Kidney (tissue), 22 donors: ENCODE results near the gene LAMB2. TPM values are rescaled to one million over a fixed set of nuclear protein-coding genes. Genes with fewer than 3 reads are reported as not detected.

Experiments used
- DNase-seq, 5 donors: peaks; one replicate each; pipeline ENCODE4 v3.0.0-alpha.2; 2013 to 2020
- FAIRE-seq: peaks from 2 replicates; lab custom pipeline; 2012; peaks lifted over from hg19 to GRCh38; lab: Jason Lieb, UNC
- H3K27ac ChIP-seq, 2 donors: one replicate each; pipeline ENCODE4 v1.7.0; 2013; ENCODE audit warnings: low read depth in 2 of 2, low read length in 2 of 2, inconsistent platforms in 1 of 2
- H3K27me3 ChIP-seq: one replicate; pipeline ENCODE4 v1.7.1; 2013; ENCODE audit warnings: low read length, inconsistent platforms; ENCODE audit not compliant: control insufficient read depth, insufficient read depth
- H3K36me3 ChIP-seq, 3 donors: one replicate each; pipeline versions ENCODE4 v1.7.0 to v1.7.1; 2013; ENCODE audit warnings: low read length in 3 of 3, control low read depth in 1 of 3, inconsistent platforms in 1 of 3; ENCODE audit not compliant: insufficient read depth in 3 of 3, control insufficient read depth in 2 of 3
- H3K4me1 ChIP-seq, 3 donors: one replicate each; pipeline versions ENCODE4 v1.7.0 to v1.7.1; 2013; ENCODE audit warnings: low read length in 3 of 3, inconsistent platforms in 1 of 3, low read depth in 1 of 3; ENCODE audit not compliant: control insufficient read depth in 2 of 3, insufficient read depth in 2 of 3
- H3K4me3 ChIP-seq, 3 donors: one replicate each; pipeline versions ENCODE4 v1.7.0 to v1.8.1; 2013; ENCODE audit warnings: low read length in 3 of 3, control low read depth in 1 of 3, inconsistent platforms in 1 of 3
- H3K9ac ChIP-seq, 3 donors: one replicate each; pipeline versions ENCODE4 v1.7.0 to v1.7.1; 2013; ENCODE audit warnings: low read length in 3 of 3, control low read depth in 1 of 3, inconsistent platforms in 1 of 3
- H3K9me3 ChIP-seq, 3 donors: one replicate each; pipeline versions ENCODE4 v1.7.0 to v1.7.1; 2013; ENCODE audit warnings: low read length in 3 of 3, control low read depth in 1 of 3, inconsistent platforms in 1 of 3; ENCODE audit not compliant: control insufficient read depth in 2 of 3, insufficient read depth in 1 of 3
- intact Hi-C: fragments of 100-400 bp; cut with DNase I; formaldehyde crosslinking; loops from one replicate; pipeline ENCODE4 v1.11.1; 2022
- long read RNA-seq, 10 donors: library from polyadenylated mRNA in 1 of 10; unstranded in 1 of 10; transcript quantifications; one replicate each; pipeline ENCODE4 v2.0.0 and lab custom pipeline, GENCODE V29; 2021 to 2026
- polyA plus RNA-seq: library from polyadenylated mRNA; stranded (reverse); fragments of 350-450 nt; fragmentation: Illumina TruSeq; extraction: RNeasy Lipid Tissue Mini Kit (QIAGEN cat#74804); gene quantifications from one replicate; pipeline ENCODE4 v1.2.3, GENCODE V29; 2014; ENCODE audit warnings: low read depth, low replicate concordance; ENCODE audit not compliant: insufficient read depth
- total RNA-seq: library from RNA; stranded (reverse); fragmentation: NEBNext Ultra II Directional; extraction: Animal tissue kit (Norgen Biotek cat#: 25700); gene quantifications from one replicate; pipeline ENCODE4 v1.2.1, GENCODE V29; 2021
- TF ChIP-seq, protein P1 (sequence below): IDR thresholded peaks from 3 replicates; pipeline ENCODE4 v1.5.1; 2012; ENCODE audit warnings: mild to moderate bottlenecking, moderate library complexity, borderline replicate concordance; ENCODE audit not compliant: insufficient read depth; ENCODE audit errors: extremely low read depth
- donor health status: control.
- donor health status: control.
- donor health status: control.
- donor health status: control.
- donor health status: control.
- donor health status: DM: yes; HTN: yes; CAD: no.
- donor health status: Normal renal cell carcinoma (clear cell type).

The LAMB2 gene
- total RNA-seq (444 TPM), polyA plus RNA-seq (460 TPM)
- long read RNA-seq, donor 1, full-length matches to known transcripts = 18 of 51 reads
- long read RNA-seq, donor 1, partial matches to known transcripts = 33 of 51 reads
- long read RNA-seq, donor 1, other reads (novel, unspliced or antisense) = 0 of 51 reads
- long read RNA-seq, donor 2, full-length matches to known transcripts = 19 of 54 reads
- long read RNA-seq, donor 2, partial matches to known transcripts = 35 of 54 reads
- long read RNA-seq, donor 2, other reads (novel, unspliced or antisense) = 0 of 54 reads
- long read RNA-seq, donor 3, full-length matches to known transcripts = 15 of 69 reads
- long read RNA-seq, donor 3, partial matches to known transcripts = 54 of 69 reads
- long read RNA-seq, donor 3, other reads (novel, unspliced or antisense) = 0 of 69 reads
- long read RNA-seq, donor 4, full-length matches to known transcripts = 11 of 23 reads
- long read RNA-seq, donor 4, partial matches to known transcripts = 12 of 23 reads
- long read RNA-seq, donor 4, other reads (novel, unspliced or antisense) = 0 of 23 reads
- long read RNA-seq, donor 5, partial matches to known transcripts = 0 of 1 reads
- long read RNA-seq, donor 5, other reads (novel, unspliced or antisense) = 0 of 1 reads
- long read RNA-seq, donor 6, transcript LAMB2-212 (2 exons, 412 nt) = major isoform, 5 of 13 reads
- long read RNA-seq, donor 6, partial matches to known transcripts = 7 of 13 reads
- long read RNA-seq, donor 6, other reads (novel, unspliced or antisense) = 0 of 13 reads
- long read RNA-seq, donor 7, full-length matches to known transcripts = 75 of 307 reads
- long read RNA-seq, donor 7, partial matches to known transcripts = 195 of 307 reads
- long read RNA-seq, donor 7, other reads (novel, unspliced or antisense) = 37 of 307 reads
- long read RNA-seq, donor 8, full-length matches to known transcripts = 18 of 61 reads
- long read RNA-seq, donor 8, partial matches to known transcripts = 43 of 61 reads
- long read RNA-seq, donor 8, other reads (novel, unspliced or antisense) = 0 of 61 reads
- long read RNA-seq, donor 9, transcript LAMB2-217 (5 exons, 1,021 nt) = major isoform, 6 of 16 reads
- long read RNA-seq, donor 9, partial matches to known transcripts = 7 of 16 reads
- long read RNA-seq, donor 9, other reads (novel, unspliced or antisense) = 0 of 16 reads
- long read RNA-seq, donor 10, full-length matches to known transcripts = 23 of 74 reads
- long read RNA-seq, donor 10, partial matches to known transcripts = 51 of 74 reads
- long read RNA-seq, donor 10, other reads (novel, unspliced or antisense) = 0 of 74 reads

DNA sequence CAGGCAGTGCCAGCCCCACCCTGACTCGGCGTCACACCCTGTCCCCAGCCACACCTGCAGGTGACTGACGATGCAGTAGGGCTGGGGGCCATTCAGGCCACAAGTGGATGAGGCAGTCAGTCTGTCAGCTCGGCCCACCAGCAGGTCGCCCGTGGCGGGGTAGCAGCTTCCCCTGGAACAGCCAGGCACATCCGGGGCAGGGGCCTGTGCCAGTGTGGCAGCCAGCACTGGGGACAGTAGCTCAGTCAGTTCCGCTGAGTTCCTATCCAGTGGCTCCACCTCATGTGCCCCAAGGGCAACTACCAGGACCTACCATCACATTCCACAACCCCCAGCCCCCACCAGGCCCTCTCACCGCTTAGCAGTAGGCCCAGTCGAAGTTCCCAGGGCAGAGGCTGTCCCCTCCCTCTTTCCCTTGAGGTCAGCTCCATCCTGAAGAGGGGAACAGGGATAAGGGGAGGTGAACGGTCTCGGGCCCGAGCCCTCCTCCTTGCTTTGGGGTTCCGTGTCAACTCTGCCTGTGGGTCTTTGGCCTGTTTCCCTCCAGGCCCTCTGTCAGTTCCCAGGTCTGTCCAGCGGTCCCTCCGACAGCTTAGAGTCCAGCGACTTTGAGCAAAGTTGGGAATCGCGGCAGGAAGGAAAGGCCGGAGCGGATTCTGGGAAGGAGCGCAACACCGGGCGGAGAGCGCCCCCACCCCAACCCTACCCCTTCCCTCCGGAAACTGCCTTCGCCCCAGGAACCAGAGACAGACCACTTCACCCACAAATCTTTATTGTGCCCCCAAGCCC lies at the start of gene LAMB2:
Gene LAMB2 (minus strand): TSS at position 614 of the 789 bp plus-strand sequence. CDS start 183 bp downstream, at position 431.
- no peaks in the 10 kb centered on the region for H3K27me3 ChIP-seq
- peak within 1 kb of the TSS; percentile 64 to 97 (median 88) for H3K9ac ChIP-seq
- DNase-seq (peak; percentile 80 to 93 (median 86)), FAIRE-seq (no peak)
- peaks cover 0 to 29% (median 11%) of the 10 kb centered on the region in 3 donors for H3K36me3 ChIP-seq
- H3K4me1 ChIP-seq = peaks cover 2 to 26% (median 19%) of the 10 kb centered on the region in 3 donors
- H3K9me3 ChIP-seq = no peaks in the 10 kb centered on the region
- intact Hi-C loops = no loop called here
- peak within 1 kb of the TSS; percentile 92 to 95 for H3K27ac ChIP-seq
- peak within 1 kb of the TSS; percentile 86 to 95 (median 89) for H3K4me3 ChIP-seq
- TF ChIP-seq, protein P1, sequence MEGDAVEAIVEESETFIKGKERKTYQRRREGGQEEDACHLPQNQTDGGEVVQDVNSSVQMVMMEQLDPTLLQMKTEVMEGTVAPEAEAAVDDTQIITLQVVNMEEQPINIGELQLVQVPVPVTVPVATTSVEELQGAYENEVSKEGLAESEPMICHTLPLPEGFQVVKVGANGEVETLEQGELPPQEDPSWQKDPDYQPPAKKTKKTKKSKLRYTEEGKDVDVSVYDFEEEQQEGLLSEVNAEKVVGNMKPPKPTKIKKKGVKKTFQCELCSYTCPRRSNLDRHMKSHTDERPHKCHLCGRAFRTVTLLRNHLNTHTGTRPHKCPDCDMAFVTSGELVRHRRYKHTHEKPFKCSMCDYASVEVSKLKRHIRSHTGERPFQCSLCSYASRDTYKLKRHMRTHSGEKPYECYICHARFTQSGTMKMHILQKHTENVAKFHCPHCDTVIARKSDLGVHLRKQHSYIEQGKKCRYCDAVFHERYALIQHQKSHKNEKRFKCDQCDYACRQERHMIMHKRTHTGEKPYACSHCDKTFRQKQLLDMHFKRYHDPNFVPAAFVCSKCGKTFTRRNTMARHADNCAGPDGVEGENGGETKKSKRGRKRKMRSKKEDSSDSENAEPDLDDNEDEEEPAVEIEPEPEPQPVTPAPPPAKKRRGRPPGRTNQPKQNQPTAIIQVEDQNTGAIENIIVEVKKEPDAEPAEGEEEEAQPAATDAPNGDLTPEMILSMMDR = peak; percentile 18

DNA sequence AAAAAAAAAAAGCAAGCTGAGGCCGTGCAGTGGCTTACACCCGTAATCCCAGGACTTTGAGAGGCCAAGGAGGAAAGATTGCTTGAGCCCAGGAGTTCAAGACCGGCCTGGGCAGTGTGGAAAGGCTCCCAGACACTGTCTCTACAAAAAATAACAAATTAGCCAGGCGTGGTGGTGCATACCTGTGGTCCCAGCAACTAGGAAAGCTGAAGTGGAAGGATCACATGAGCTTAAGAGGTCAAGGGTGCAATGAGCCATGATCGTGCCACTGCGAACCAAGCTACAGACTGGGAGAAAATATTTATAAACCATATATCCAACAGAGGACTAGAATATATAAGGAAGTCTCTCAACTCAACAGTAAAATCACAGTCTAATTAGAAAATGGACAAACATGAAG lies 48.5 kb upstream of the LAMB2 start:
- Histone ChIP-seq H3K9me3 (no peaks in the 10 kb centered on the region), H3K27ac (no peak overlapping the region), H3K9ac (no peak overlapping the region), H3K27me3 (no peaks in the 10 kb centered on the region), H3K4me1 (no peaks in the 10 kb centered on the region), H3K36me3 (peaks cover 0 to 1% (median 0%) of the 10 kb centered on the region in 3 donors), H3K4me3 (no peak overlapping the region)
- intact Hi-C loops = no loop called here
- peak in 2 of 5 donors; percentile 3 to 8 for DNase-seq
- no peak for FAIRE-seq
- TF ChIP-seq, protein P1 = no peak

DNA sequence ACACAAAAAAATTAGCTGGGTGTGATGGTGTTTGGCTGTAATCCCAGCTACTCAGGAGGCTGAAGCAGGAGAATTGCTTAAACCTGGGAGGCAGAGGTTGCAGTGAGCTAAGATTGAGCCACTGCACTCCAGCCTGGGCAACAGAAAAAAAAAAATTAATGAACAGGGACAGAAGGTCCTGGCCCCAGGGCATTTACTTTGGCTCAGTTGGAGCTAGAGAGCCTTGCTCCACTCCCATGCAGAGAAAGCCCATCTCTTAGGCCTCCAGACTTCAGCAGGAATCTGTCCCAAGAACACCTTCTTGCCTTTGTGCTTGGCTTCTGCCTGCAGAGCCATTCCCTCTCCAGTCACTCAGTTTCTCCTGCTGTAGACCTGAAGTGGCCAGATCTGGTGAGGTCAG lies 47.3 kb upstream of the LAMB2 start:
- no peak overlapping the region for H3K4me3 ChIP-seq
- intact Hi-C loops = no loop called here
- TF ChIP-seq, protein P1 = no peak
- no peak for FAIRE-seq
- DNase-seq = no peak
- H3K27ac ChIP-seq = no peak overlapping the region
- no peaks in the 10 kb centered on the region for H3K9me3 ChIP-seq
- no peaks in the 10 kb centered on the region for H3K27me3 ChIP-seq
- peaks cover 0 to 13% (median 2%) of the 10 kb centered on the region in 3 donors for H3K36me3 ChIP-seq
- no peaks in the 10 kb centered on the region for H3K4me1 ChIP-seq
- no peak overlapping the region for H3K9ac ChIP-seq
